Fibroblast of villous mesenchyme (primary cell): ENCODE measurements around the gene COL4A1. TPM values are rescaled to one million over a fixed set of nuclear protein-coding genes. Genes with fewer than 3 reads are reported as not detected.

ENCODE experiments used
- DNase-seq: peaks from one replicate; pipeline ENCODE4 v3.0.0-alpha.2; 2010; ENCODE audit warnings: low read depth
- H3K4me3 ChIP-seq: 2 replicates; pipeline ENCODE4 v1.5.1; 2011; ENCODE audit warnings: low read depth, mild to moderate bottlenecking, low read length
- total RNA-seq: library from RNA; depleted of rRNA; stranded (reverse); fragments of >200 nt; gene quantifications from 2 replicates; pipeline ENCODE4 v1.2.3, GENCODE V29; 2012
- TF ChIP-seq, protein P1 (sequence below): IDR thresholded peaks from 2 replicates; pipeline ENCODE4 v1.5.1; 2012; ENCODE audit warnings: low read depth, mild to moderate bottlenecking, low read length; ENCODE audit not compliant: insufficient read depth

The COL4A1 gene
- total RNA-seq, 1 donor: 1,391 TPM

DNA sequence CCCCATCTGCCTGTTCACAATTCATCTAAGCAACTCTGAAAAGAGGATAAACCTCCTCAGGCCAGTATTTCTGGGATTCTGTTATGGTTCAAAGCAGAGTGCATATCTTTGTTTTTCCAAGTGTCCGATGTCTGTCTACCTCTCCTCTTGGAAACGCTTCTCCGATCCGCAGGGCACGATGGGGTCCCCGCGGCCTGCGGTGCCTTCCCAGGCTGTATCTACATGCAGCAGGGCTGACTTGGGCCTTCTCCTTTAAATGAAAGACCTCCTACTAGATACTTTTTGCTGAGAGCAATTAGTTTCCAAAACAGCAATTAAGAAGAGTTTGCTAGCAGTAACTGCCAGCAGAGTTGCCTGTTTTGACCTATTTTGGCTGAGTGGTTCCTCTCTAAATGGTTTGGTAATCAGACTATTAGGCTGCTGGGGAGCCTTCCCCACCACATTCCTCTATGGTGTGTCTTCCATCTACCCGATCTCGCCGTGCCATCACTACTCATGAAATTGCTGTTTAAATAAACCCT lies 23.6 kb upstream of the COL4A1 start:
- H3K4me3 ChIP-seq: peak overlapping the region; percentile 39
- TF ChIP-seq, protein P1, sequence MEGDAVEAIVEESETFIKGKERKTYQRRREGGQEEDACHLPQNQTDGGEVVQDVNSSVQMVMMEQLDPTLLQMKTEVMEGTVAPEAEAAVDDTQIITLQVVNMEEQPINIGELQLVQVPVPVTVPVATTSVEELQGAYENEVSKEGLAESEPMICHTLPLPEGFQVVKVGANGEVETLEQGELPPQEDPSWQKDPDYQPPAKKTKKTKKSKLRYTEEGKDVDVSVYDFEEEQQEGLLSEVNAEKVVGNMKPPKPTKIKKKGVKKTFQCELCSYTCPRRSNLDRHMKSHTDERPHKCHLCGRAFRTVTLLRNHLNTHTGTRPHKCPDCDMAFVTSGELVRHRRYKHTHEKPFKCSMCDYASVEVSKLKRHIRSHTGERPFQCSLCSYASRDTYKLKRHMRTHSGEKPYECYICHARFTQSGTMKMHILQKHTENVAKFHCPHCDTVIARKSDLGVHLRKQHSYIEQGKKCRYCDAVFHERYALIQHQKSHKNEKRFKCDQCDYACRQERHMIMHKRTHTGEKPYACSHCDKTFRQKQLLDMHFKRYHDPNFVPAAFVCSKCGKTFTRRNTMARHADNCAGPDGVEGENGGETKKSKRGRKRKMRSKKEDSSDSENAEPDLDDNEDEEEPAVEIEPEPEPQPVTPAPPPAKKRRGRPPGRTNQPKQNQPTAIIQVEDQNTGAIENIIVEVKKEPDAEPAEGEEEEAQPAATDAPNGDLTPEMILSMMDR: no peak
- DNase-seq: peak; percentile 62

DNA sequence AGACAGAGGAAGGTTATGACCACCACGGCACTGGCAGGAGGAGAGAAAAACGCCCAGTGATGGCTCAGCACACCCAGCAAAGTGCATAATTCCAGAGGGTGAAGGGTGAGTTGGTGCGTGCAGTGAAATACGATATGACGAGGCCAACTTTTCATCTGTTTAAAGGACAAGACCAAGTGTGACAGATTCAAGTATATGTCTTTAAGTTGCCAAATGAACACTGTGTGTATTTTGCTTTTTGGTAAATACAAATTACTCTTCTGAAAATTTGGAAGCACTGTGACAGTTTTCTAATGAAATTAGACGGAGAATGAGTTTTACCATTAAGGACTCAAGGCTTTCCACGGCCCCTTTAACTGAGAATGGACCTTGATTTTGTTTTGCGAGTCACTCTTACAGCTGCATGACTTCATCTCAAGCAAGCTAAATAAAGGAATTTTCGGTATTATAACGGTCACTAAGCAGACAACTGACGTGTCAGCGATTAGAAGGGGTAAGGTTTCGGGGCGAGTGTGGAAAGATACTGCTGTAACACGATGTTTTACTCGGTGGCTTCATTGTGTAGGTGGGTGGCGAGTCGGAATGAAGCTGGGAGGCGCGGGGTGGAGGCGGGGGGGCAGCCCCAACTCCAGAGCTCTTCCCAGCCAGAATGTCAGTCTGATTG lies 23.0 kb upstream of the COL4A1 start:
- H3K4me3 ChIP-seq: peak overlapping the region; percentile 39
- DNase-seq: peak; percentile 81
- TF ChIP-seq, protein P1: no peak

DNA sequence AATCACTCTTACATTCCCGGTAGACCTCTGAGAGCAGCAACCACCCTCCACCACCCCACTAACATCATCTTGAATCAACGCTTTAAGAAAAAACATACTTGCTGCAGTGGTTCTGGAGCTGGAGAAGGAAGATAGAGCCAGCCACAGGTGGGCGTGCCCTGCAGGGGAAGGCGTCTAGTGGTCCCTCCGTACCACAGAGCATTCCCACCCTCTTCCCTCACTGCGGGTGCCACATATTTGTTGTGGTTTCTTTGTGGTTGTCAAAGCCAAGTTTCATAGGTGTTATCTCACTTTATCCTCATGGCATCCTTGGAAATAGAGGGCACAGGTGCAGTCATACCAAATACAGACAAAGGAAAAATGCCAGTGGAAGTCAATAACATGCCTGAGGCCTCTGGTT lies 22.3 kb upstream of the COL4A1 start:
- DNase-seq: no peak
- TF ChIP-seq, protein P1: no peak
- no peak overlapping the region for H3K4me3 ChIP-seq

DNA sequence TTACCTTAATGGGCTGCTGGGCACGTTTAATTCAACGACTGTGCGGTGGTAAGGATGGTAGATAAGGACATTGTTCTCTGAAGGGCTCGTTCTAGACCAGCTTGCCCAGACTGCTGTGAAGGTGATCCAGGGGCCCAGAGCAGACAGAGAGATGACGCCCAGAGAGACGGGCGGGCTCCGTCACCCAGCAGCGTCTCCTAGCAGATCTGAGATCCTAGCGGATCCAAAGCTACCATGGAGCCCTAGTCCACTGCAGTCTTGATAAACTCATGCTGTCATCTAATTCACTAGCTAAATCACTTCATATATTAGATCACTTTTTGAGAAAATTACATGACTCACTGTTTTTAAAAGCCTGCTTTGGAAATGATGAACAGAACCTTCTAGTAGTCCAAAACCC lies 21.6 kb upstream of the COL4A1 start:
- no peak overlapping the region for H3K4me3 ChIP-seq
- TF ChIP-seq, protein P1: no peak
- DNase-seq: no peak

DNA sequence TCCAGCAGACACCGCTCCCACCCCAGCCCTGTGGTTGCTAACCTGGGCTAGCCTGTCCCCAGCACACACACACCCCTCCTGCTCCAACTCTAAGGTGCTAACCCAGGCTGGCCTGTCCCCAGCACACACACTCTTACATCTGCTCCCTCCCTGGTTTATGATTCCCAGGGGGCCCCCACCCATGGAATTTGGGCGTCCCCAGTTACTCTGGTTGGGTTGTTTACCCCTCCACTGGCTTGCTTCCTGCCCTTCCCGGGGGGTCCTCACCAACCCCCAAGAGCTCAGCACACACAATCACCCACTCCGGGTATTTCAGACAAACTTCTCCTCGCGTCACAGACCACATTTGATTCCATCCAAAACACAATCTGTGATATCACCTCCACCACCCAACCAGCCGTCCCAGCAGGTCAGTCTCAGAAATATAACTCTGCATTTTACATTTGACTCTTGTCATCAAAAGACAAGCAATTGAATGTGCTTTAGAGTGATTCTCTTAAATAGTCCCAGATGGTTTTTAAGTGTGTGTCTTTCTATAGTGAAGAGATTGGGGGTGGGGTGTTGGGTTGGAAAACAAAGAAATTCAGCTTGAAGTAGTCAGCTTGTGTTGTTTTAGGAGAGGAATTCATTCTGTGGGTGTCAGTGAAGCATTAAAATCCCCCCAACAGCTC lies 20.2 kb upstream of the COL4A1 start:
- DNase-seq: no peak
- H3K4me3 ChIP-seq: no peak overlapping the region
- TF ChIP-seq, protein P1: no peak

DNA sequence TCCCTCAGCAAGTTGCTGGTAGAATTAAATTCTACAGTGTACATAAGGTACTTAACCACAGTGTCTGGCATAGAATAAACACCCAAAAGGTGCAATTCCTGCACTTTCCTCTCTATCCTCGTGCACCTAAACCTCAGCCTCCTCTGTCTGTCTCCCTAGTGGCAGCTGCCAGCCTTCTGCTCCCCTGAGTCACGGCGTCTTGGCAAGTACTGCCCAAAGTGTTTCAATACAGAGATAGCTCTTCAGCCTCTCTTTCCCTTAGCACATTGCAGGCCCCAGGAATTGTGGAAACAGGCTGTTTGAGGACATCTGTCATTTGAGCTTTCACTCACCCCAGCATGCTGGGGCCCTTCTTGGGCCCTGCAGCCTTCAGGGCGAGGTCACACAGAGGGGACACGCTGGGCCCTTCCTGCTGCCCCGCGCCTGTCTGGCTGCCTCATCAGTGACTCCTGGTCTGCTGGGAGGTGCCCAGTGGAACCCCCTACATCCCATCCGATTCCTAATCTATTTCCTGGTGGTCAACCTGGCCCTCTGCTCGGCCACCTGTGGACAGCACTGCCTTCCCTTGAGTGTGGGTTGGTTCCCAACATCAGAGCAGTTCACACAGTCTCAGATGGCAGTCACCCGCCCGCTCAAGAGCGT lies 19.4 kb upstream of the COL4A1 start:
- no peak overlapping the region for H3K4me3 ChIP-seq
- TF ChIP-seq, protein P1: no peak
- no peak for DNase-seq
